Small intestine (tissue), 7 donors: Measurements from ENCODE around the gene SPTBN2. TPM values are rescaled to one million over a fixed set of nuclear protein-coding genes. Genes with fewer than 3 reads are reported as not detected.

Experiments
- DNase-seq, 2 donors: peaks; one replicate each; pipeline versions ENCODE4 v3.0.0 to v3.0.0-alpha.2; 2013
- FAIRE-seq: peaks from 2 replicates; lab custom pipeline; 2012; peaks lifted over from hg19 to GRCh38; lab: Jason Lieb, UNC
- H3K27ac ChIP-seq, 3 donors: one replicate each; pipeline ENCODE4 v1.5.1; 2013; ENCODE audit warnings: low read length in 2 of 3, mild to moderate bottlenecking in 2 of 3, control low read depth in 1 of 3, inconsistent platforms in 1 of 3, low read depth in 1 of 3, moderate library complexity in 1 of 3
- H3K27me3 ChIP-seq, 3 donors: one replicate each; pipeline ENCODE4 v1.6.1; 2013; ENCODE audit warnings: low read length in 3 of 3, inconsistent platforms in 1 of 3; ENCODE audit not compliant: control insufficient read depth in 3 of 3, insufficient read depth in 3 of 3
- H3K36me3 ChIP-seq, 3 donors: one replicate each; pipeline ENCODE4 v1.6.1; 2013; ENCODE audit warnings: low read length in 3 of 3, inconsistent platforms in 1 of 3, low read depth in 1 of 3, mild to moderate bottlenecking in 1 of 3, moderate library complexity in 1 of 3; ENCODE audit not compliant: control insufficient read depth in 3 of 3, insufficient read depth in 2 of 3
- H3K4me1 ChIP-seq, 3 donors: one replicate each; pipeline ENCODE4 v1.6.1; 2013; ENCODE audit warnings: low read length in 2 of 3, inconsistent platforms in 1 of 3, low read depth in 1 of 3, mild to moderate bottlenecking in 1 of 3, moderate library complexity in 1 of 3; ENCODE audit not compliant: control insufficient read depth in 3 of 3, insufficient read depth in 2 of 3
- H3K4me3 ChIP-seq, 3 donors: one replicate each; pipeline ENCODE4 v1.5.1; 2013; ENCODE audit warnings: low read length in 3 of 3, control low read depth in 1 of 3, inconsistent platforms in 1 of 3, low read depth in 1 of 3, mild to moderate bottlenecking in 1 of 3, moderate library complexity in 1 of 3
- H3K9me3 ChIP-seq, 2 donors: one replicate each; pipeline ENCODE4 v1.6.1; 2013; ENCODE audit warnings: low read depth in 1 of 2, low read length in 1 of 2; ENCODE audit not compliant: control insufficient read depth in 2 of 2, insufficient read depth in 1 of 2
- WGBS, 3 donors: extraction: QIAGEN DNeasy Blood & Tissue Kit; methylation state at CpG; one replicate each; pipeline ENCODE4 v1.1.7; 2013; 5-methylcytosine and 5-hydroxymethylcytosine counted together
- polyA plus RNA-seq, 4 donors: library from polyadenylated mRNA; stranded (reverse) in 3 of 4; unstranded in 1 of 4; fragments of 200-250 nt in 3 of 4; fragments of 120-200 nt in 1 of 4; gene quantifications; one replicate each; pipeline versions ENCODE4 v1.2.1 to v1.2.3, GENCODE V29; 2013
- donor health status: healthy with polysubstance abuse.
- donor health status: control.
- donor health status: control.
- donor health status: Bipolar disorder and iron deficiency.
- donor health status: healthy.

The SPTBN2 gene
- polyA plus RNA-seq, 4 donors = 0.27 to 5.0 (median 2.8) TPM

GRCh38 chr11:66693356-66694055 lies 35.5 kb downstream of the SPTBN2 start:
- Histone ChIP-seq H3K27me3 (no peaks in the 10 kb centered on the region), H3K4me3 (no peak overlapping the region), H3K9me3 (no peaks in the 10 kb centered on the region), H3K4me1 (peaks cover 0 to 3% (median 0%) of the 10 kb centered on the region in 3 donors), H3K27ac (no peak overlapping the region), H3K36me3 (peaks cover 0 to 29% (median 0%) of the 10 kb centered on the region in 3 donors)
- FAIRE-seq (no peak), DNase-seq (no peak)
- 88 to 93% (median 89%) methylated on average over 14 to 15 of the region's 15 CpGs for WGBS, 3 donors

GRCh38 chr11:66692871-66693331 lies 36.1 kb downstream of the SPTBN2 start:
- H3K4me1 ChIP-seq = peaks cover 0 to 3% (median 0%) of the 10 kb centered on the region in 3 donors
- no peak overlapping the region for H3K4me3 ChIP-seq
- WGBS, 3 donors = 88 to 89% (median 88%) methylated on average over 20 of the region's 20 CpGs
- no peaks in the 10 kb centered on the region for H3K9me3 ChIP-seq
- no peak for FAIRE-seq
- no peak overlapping the region for H3K27ac ChIP-seq
- DNase-seq = no peak
- H3K27me3 ChIP-seq = no peaks in the 10 kb centered on the region
- peaks cover 0 to 28% (median 0%) of the 10 kb centered on the region in 3 donors for H3K36me3 ChIP-seq

GRCh38 chr11:66692446-66692845 lies 36.6 kb downstream of the SPTBN2 start:
- Histone ChIP-seq H3K4me1 (peaks cover 0 to 3% (median 0%) of the 10 kb centered on the region in 3 donors), H3K27me3 (no peaks in the 10 kb centered on the region), H3K4me3 (no peak overlapping the region), H3K36me3 (peaks cover 0 to 28% (median 0%) of the 10 kb centered on the region in 3 donors), H3K27ac (no peak overlapping the region), H3K9me3 (no peaks in the 10 kb centered on the region)
- WGBS, 3 donors = 83 to 91% (median 89%) methylated on average over 18 of the region's 18 CpGs
- DNase-seq (no peak), FAIRE-seq (no peak)

DNA sequence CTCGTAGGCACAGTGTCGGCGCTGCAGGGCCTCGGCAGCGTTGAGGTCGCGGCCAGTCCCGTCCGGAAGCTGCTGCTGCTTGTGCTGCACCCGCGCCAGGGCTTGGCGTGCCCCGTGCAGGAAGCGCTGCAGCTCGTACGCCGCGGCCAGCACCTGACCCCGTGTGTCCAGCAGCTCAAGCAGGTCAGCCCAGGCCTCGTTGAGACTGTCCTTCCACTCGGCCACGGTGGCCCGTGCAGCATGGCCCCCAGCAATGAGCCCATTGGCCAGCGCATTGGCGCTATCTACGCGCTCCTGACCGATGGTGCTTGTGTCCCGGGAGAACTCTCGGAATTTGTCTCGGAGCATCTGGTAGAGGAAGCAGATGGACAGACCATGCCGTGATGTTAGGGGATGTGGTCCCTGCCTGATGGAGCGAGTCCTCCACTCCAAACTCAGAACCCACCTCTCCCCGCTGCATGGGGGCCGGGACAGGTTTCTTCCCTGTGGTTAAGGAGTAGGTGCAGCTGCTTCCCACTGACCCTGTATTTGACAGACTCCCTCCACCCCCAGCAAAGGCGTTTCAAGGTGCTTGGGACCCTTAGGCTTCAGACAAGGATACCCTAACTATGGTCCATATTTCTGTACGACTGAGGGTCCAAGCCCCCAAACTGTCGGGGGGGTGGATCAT lies 37.6 kb downstream of the SPTBN2 start:
- no peak for DNase-seq
- Histone ChIP-seq H3K27me3 (no peaks in the 10 kb centered on the region), H3K36me3 (peaks cover 0 to 31% (median 0%) of the 10 kb centered on the region in 3 donors), H3K9me3 (no peaks in the 10 kb centered on the region), H3K4me1 (peaks cover 0 to 3% (median 0%) of the 10 kb centered on the region in 3 donors), H3K27ac (no peak overlapping the region), H3K4me3 (no peak overlapping the region)
- WGBS, 3 donors = 90 to 92% (median 92%) methylated on average over 38 of the region's 38 CpGs
- FAIRE-seq = no peak

DNA sequence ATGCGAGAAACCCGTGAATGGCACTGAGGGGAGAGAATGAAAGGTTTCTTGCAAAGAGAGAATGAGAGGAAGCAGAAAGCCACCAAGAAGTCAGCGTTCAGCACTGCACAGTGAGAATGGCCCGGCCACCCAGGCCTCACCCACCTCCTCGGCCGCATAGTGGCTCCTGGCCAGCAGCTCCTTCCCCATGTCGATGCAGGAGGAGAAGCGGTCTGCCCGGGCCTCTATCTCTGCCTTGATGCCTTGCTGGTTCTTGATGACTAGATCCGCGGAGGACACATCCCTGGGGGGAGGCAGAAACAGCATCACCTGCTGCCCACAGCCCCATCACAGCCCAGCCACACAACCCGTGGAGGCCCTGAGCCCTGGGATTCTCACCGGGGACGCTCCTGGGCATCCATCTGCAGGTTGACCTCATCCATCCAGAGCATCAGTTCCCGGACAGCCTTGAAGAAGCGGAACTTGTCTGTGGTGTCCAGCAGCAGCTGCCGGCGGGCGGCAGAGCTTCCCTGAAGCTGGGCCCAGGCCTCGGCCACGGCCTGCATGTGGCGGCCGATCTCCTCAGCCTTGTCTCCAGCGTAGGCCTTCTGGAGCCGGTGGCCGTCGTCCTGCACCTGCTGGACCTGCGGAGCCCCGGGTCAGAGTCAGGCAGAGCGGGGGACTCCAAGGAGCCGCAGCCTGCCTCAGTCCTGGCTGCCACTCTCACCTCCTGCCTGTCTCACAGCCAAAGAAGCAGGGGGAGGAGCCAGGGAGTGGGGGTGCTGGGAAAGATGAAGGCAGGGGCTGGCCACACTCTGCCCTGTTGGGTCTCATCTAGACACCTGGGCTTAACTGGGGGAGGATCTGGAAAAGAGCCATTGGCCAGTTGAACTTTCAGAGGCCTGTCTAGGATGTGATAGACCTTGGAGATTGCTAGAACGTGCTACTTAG lies 39.1 kb downstream of the SPTBN2 start:
- Histone ChIP-seq H3K4me1 (peaks cover 0 to 2% (median 0%) of the 10 kb centered on the region in 3 donors), H3K36me3 (peaks cover 0 to 33% (median 0%) of the 10 kb centered on the region in 3 donors), H3K4me3 (no peak overlapping the region), H3K27me3 (no peaks in the 10 kb centered on the region), H3K9me3 (no peaks in the 10 kb centered on the region), H3K27ac (no peak overlapping the region)
- no peak for DNase-seq
- 92 to 94% (median 94%) methylated on average over 28 to 32 of the region's 32 CpGs for WGBS, 3 donors
- FAIRE-seq = no peak

- DNase-seq (no peak), FAIRE-seq (no peak)
- Histone ChIP-seq H3K9me3 (no peaks in the 10 kb centered on the region), H3K4me3 (no peak overlapping the region), H3K36me3 (peaks cover 0 to 37% (median 0%) of the 10 kb centered on the region in 3 donors), H3K4me1 (no peaks in the 10 kb centered on the region), H3K27ac (no peak overlapping the region), H3K27me3 (no peaks in the 10 kb centered on the region)
- WGBS, 3 donors = 71 to 80% (median 75%) methylated on average over 27 to 28 of the region's 28 CpGs
Observed at GRCh38 chr11:66688561-66689534, 40.2 kb downstream of the SPTBN2 start.

DNA sequence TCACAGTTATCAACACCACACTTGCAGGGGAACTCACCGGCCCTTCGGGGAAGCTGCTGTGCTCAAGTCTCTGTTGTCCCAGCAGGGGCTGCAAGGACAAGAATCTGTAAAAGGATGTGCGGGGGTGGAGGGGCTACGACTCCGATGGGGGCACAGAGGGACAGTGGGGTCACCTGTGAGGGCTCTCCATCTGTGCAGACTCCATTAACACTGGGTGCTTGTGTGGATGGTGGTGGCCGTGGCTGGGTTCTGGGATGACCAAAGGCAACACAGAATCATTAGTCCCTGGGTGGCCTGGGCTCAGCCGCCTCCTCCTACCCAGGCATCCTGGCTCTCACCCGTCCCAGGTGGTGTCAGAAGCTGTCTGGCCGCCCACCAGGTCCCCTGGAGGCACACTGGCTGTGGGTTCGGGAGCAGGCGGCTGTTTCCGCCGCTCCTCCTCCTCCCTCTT lies 41.2 kb downstream of the SPTBN2 start:
- Histone ChIP-seq H3K4me1 (no peaks in the 10 kb centered on the region), H3K27ac (no peak overlapping the region), H3K36me3 (peaks cover 0 to 29% (median 0%) of the 10 kb centered on the region in 3 donors), H3K27me3 (no peaks in the 10 kb centered on the region), H3K4me3 (no peak overlapping the region), H3K9me3 (no peaks in the 10 kb centered on the region)
- no peak for DNase-seq
- 85 to 91% (median 86%) methylated on average over 11 to 13 of the region's 13 CpGs for WGBS, 3 donors
- no peak for FAIRE-seq
